Esophagus mucosa (tissue), 1 donor: ENCODE data around the gene SEC16A. TPM values are rescaled to one million over a fixed set of nuclear protein-coding genes. Genes with fewer than 3 reads are reported as not detected.

ENCODE experiments used
- ATAC-seq: fragments of 200-7000 bp; cut with Tn5 transposase; one replicate; pipeline ENCODE4 v1.9.1; 2020
- total RNA-seq: library from RNA; stranded (reverse); gene quantifications from one replicate; pipeline ENCODE4 v1.2.4, GENCODE V29; 2023
- donor health status: DM: yes; HTN: yes; CAD: no.

Gene SEC16A
- total RNA-seq, 1 donor from 2014 or later, result 32.0 TPM

GRCh38 chr9:136504512-136505348 lies 21.9 kb upstream of the SEC16A start:
- ATAC-seq, result no peak

DNA sequence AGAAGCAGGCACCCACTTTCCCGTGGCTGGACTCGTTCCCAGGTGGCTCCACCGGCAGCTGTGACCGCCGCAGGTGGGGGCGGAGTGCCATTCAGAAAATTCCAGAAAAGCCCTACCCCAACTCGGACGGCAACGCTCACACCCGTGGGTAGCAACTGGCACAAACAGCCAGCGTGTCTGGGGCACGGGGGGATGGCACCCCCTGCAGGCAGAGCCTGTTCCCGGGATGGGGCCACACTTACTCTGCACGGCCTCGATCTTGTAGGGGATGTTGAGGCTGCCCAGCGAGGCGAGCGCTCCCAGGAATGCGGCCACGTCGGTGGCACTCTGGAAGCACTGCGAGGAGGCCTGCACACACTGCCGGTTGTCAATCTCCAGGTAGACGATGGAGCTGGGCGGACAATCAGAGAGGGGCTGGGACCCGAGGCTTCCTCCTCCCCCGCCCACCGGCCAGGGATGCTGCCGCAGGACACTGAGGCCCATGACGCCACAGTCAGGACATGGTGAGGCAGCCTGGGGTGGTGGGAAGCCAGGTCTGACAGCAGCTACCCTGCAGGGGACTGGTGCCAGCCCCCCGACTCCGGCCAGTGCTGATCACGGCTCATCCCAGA lies 20.2 kb upstream of the SEC16A start:
- no peak for ATAC-seq

GRCh38 chr9:136502196-136502595 lies 19.4 kb upstream of the SEC16A start:
- ATAC-seq, result no peak

DNA sequence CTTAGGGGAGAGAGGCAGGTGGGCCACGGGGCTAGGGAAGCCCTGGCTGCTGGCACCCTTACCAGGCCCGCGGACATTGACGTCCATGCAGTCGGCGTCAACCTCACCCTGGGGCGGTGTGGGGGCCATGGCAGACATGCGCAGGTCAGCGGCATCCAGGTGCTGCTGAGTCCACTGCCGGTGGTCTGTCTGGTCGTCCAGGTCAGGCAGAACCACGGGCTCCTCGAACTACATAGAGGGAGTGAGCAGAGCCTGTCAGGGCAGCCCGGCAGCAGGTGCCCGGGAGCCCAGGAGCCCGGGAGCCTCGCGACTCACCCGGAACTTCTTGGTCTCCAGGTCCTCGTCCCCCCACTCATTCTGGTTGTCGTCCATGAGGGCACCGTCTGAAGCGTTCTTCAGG lies 18.8 kb upstream of the SEC16A start:
- no peak for ATAC-seq

DNA sequence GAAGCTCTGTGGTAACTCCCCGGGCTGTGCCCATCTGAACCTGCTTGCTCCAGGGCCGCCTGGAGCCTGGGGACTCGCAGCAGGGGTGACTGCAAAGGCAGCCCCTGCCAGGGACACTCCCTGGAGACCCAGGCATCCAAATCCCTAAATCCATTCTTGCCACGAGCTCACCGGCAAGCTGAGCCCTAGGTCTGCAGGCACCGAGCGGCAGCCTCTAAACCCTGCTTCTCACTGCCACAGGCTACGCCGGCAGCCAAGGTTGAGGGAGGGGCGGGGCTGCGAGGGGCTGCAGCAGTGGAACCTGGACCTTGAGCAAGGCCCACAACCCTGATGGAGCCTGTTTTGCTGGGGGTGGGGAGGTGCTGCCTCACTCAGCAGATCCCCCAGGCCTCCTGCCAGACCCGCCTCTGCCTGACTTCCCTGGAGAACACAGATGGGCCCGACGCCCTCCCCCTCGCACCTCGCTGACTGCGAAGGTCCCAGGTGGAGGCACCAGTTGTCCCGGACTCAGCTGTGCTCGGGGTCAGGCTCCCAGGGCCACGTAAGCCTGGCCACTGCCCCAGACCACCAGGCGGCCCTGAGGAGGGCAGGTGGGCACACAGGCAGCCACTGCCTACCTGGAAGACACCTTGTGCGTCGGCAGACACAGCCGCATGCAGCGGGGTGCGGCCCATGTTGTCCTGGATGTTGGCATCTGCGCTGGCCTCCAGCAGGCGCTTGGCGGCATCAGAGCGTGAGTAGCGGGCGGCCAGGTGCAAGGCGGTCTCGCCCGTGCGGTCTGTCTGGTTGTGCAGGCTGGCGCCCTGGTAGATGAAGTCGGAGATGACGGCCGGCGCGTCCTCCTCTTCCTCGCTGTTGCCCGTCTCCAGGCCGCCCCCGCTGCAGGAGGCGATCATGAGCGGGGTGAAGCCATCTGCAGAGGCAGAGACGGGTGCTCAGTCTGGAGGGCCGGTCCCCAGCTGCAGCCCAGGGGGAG lies 17.4 kb upstream of the SEC16A start:
- ATAC-seq, result no peak

DNA sequence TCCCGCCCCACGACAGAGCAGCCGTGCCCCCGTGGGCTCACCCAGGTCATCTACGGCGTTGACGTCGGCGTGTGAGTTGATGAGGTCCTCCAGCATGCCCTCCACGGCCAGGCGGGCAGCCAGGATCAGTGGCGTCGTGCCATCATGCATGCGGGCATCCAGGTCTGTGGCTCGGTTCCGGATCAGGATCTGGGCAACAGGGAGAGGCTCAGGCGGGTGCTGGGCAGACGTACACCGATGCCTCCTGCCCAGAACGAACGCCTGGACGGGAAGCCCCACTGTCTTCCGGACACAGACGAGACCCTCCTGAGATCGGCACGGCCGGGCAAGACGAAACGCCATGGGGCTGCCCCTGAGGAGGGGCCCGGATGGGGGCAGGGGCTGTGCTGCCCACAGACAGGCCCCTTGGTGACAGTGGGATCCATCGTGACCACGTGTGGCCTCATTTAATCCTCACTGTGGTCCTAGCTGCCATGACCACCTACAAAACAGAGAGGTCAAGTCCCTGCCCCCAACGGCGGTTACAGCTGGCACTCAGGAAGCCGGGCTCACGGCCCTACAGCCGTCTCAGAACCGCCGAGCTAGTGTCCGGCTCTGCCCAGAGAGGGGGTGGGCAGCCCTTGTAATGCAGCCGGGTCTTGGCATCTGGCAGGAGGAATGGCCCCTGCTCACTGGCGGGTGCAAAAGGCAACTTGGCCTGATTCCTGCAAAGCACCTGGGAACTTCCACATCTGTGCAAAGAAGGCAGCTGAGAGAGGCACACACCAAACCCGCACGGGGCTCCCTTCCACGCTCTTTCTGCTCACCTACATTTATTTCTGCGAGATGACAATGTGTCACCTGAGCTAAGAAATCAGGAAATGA lies 16.5 kb upstream of the SEC16A start:
- ATAC-seq, result no peak

DNA sequence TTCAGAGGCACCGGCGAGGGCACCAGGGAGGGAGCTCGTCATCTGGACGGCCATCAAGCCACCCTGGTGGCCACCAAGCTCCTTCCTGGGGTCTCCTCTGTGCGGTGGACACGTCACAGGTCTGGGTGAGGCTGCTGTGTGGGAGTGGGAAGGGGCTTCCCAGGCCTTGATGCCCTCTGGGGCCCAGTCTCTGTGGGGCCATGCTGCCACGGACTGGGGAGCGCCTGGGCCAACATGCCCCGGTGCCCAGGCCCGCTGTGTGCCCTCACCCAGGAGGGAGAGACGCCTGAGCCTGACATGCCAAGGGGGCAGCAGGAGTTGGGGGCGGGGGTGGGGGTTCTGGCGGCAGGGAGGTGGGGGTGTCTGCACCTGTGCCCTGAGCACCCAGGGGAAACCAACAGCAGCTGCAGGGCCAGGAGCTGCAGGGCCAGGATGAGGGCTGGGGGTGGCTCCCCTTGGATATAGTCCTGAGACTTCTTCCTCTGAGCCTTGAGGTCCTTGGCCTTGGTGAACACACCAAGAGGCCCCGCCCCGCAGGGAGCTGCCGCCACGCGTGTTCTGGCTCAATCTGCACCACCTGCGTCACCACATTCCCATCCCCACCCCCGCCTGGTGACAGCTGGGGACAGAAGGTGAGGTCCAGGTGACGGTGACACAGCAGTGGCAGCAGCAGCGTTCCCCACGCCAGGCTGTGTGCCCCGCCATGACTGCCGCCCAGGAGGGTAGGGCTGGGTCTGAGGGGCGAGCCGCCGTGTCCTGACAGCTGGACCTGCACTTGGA lies 15.3 kb upstream of the SEC16A start:
- no peak for ATAC-seq

- ATAC-seq, result no peak
Measured at GRCh38 chr9:136496801-136497620, 14.2 kb upstream of the SEC16A start.

- ATAC-seq, result no peak
Measured at GRCh38 chr9:136496181-136496580, 13.3 kb upstream of the SEC16A start.

DNA sequence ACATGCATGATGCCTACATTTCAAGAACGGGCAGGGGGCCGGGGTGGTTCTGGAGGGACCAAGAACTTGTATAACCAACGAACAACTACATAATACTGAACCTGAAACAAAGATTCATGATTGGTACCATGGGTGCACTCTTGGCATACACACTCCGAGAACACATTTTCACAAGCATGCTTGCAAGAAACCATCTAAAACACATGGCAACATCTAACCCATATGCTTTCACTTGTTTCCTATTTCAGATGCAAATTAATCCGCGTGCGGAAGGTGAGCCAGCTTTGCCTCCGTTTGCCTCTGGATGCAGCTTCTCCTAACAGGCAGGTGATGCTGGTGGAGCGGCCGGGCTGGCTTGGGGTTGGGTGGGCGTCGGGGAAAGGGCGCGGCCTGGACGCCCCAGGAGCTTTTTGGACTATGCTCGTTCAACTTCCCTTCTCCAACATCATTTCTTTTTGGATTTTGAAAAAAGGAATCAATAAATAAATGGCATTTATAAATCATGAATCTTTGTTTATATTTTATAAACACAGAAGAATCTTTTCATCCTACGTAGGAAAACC lies 12.5 kb upstream of the SEC16A start:
- ATAC-seq, result no peak

GRCh38 chr9:136494531-136495215 lies 11.8 kb upstream of the SEC16A start:
- ATAC-seq, result no peak

GRCh38 chr9:136494012-136494411 lies 11.2 kb upstream of the SEC16A start:
- no peak for ATAC-seq

DNA sequence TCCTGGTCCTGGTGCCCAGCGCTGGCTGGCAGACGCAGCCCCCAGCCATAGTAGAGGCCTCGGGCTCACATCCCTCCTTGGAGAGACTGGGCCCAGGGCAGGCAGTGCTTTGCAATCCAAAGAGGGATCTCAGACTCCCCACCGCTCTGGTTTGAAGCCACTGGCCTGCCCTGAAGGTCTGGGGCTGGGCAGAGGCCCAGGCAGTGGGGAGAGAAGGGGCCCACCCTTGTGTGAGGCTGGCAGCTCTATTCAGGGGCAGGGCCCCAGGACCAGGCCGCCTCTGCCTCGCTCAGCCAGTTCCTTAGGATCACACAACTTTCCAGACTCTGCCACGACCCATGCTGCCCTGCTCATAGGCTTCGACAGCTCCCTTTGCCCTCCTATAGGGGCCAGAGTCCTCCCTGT lies 10.7 kb upstream of the SEC16A start:
- ATAC-seq, result no peak

GRCh38 chr9:136492978-136493522 lies 10.2 kb upstream of the SEC16A start:
- ATAC-seq, result no peak

DNA sequence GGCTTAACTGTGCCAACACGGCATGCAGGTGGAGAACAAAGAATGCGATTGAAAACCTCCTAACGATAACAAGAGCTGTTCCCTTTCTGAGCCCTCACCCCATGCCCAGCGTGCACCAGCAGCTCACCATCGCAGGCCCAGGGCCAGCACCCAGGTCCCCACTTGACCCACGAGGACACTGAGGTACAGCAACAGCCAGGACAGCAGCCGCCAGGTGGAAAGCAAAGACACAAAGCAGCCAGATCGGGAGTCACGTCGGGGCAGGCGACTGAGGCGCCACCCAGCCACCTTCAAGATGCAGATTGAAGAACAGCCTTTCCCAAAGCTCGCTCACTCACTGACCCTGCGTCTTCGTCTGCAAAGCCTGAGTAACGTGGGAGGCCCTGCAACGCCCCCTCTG lies 6.9 kb upstream of the SEC16A start:
- no peak for ATAC-seq

DNA sequence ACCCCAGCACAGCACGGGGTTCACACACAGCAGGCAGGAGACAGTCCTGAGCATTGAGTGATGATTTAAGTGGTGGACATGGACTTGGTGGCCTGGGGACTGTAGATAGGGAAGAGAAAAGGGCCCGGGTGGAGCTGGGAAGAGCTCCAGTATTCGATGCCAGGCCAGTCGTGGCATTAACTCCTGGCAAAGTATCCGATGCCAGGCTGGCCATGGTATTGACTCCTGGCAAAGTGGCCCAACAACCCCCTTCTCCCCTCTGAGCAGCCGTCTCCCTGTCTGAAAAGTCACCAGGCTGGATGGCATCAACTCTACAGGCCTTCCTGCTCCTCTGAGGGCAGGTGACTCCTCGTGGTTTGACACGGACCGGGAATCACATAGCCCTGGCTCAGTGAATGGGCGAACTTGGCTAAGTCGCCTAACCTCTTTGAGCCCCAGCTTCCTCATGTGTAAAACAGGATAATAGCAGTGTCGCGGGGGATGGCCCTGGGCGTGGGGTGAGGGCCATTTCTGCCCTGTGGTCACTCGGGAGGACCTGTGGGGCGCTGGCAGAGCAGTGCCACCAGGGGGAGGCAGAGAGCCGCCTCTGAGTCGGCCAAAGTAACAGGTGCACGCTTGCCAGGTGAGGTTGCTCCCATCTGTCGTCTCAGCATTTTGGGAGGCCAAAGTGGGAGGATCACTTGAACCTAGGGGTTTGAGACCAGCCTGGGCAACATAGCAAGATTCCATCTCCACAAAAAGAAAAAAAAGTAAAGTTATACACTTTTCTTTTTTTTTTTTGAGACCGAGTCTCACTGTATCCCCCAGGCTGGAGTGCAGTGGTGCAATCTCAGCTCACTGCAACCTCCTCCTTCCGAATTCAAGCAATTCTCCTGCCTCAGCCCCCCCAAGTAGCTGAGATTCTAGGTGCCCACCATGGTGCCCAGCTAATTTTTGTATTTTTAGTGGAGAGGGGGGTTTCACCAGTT lies 5.7 kb upstream of the SEC16A start:
- peak; percentile 42 for ATAC-seq

DNA sequence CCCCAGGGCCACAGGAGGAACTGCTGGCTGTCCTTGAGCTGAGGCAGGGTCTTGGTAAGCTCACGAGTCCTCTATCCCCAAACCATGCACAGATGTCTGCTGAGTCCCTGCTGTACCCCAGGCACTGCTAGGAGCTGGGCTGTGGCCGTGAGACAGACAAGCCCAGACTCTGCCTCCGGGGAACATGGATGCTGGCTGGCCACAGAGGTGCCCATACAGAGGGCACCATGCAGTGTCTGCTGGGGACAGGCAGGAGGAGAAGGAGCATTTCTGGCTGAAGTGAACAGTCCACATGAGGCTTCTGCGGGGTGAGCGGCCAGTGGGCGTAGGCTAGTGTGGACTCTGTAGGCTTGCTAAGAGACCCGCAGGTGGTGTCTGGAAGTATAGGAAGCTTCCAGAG lies 4.8 kb upstream of the SEC16A start:
- ATAC-seq, result no peak
